Body of pancreas (tissue), 4 donors: ENCODE measurements around the gene INHA. TPM values are rescaled to one million over a fixed set of nuclear protein-coding genes. Genes with fewer than 3 reads are reported as not detected.

Experiments
- ATAC-seq: fragments of 150-250 bp; one replicate; pipeline ENCODE4 v1.9.1; 2016
- DNase-seq, 4 donors: peaks; one replicate each; pipeline ENCODE4 v3.0.0-alpha.2; 2019
- H3K27ac ChIP-seq, 4 donors: fragments of 200-600 bp; sonication (generic); 1 replicate in 3 of 4; 2 replicates in 1 of 4; pipeline versions ENCODE4 v1.5.1 to v1.6.1; 2016 to 2019; ENCODE audit warnings: mild to moderate bottlenecking in 1 of 4, mixed read lengths in 1 of 4, moderate library complexity in 1 of 4
- H3K27me3 ChIP-seq, 2 donors: fragments of 200-600 bp; sonication (generic); one replicate each; pipeline ENCODE4 v1.6.0; 2016; ENCODE audit warnings: mild to moderate bottlenecking in 1 of 2
- H3K36me3 ChIP-seq, 2 donors: fragments of 200-600 bp; sonication (generic); replicated peaks in 1 of 2; 2 replicates each; pipeline ENCODE4 v1.5.1; 2016; ENCODE audit warnings: low read depth in 2 of 2; ENCODE audit not compliant: insufficient read depth in 1 of 2
- H3K4me1 ChIP-seq: fragments of 200-600 bp; sonication (generic); one replicate; pipeline ENCODE4 v1.6.0; 2016
- H3K4me3 ChIP-seq, 2 donors: fragments of 200-600 bp; sonication (generic); 1 replicate in 1 of 2; 2 replicates in 1 of 2; pipeline ENCODE4 v1.5.1; 2016 to 2019
- H3K9me3 ChIP-seq, 3 donors: fragments of 200-600 bp; sonication (generic); 1 replicate in 2 of 3; 2 replicates in 1 of 3; pipeline ENCODE4 v1.5.1; 2016
- POLR2A ChIP-seq, 3 donors: fragments of 450-650 bp; IDR thresholded peaks; one replicate each; pipeline ENCODE4 v1.6.1; 2016; ENCODE audit warnings: antibody characterized with exemption in 3 of 3, mild to moderate bottlenecking in 2 of 3
- WGBS, 2 donors: methylation state at CpG; one replicate each; pipeline ENCODE4 v1.1.5; 2017; 5-methylcytosine and 5-hydroxymethylcytosine counted together
- intact Hi-C: fragments of 100-400 bp; cut with DNase I; formaldehyde crosslinking; loops from one replicate; pipeline ENCODE4 v1.15.1; 2023
- total RNA-seq, 2 donors: library from RNA; depleted of rRNA; stranded (reverse); fragments of >200 nt; gene quantifications; one replicate each; pipeline ENCODE4 v1.1.0, GENCODE V29; 2016
- TF ChIP-seq, protein P1 (sequence below), 7 experiments: fragments of 450-650 bp in 4 of 7; fragments of 200-600 bp in 3 of 7; sonication (generic) in 3 of 7; IDR thresholded peaks; one replicate each; pipeline ENCODE4 v1.5.1; 2016 to 2019; ENCODE audit warnings: antibody characterized with exemption in 7 of 7

INHA gene
- total RNA-seq, 2 donors from 2014 or later = 0.66 to 1.6 TPM

DNA sequence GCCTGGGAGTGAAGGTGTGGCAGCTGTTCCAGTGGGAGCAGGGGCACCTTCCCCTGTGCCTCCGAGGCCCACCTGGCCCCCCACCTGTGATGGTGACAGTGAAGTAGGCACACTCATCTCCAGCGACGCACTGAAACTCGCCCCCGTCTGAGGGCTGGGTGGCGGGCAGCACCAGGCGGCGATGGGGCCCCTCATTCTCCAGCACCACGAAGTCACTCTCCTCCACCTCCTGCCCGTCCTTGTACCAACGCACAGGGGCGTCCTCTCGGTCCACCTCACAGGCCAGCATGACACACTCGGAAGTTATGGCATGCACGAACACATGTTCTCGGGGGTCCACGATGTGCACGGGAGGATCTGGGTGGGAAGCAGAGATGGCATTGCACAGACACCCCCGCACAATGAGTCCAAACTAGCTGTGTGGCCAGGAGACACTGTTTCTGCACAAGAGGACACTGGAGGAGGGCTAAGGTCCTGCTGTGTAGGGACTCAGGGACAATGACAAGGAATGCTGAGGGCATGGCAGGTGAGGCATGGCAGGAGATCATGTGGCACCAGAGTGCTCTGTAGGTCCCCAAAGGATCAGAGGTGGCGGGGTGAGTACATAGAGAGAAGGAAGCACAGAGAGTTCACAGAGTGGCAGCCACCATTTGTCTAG, 8.7 kb upstream of the INHA start:
- no peaks in the 10 kb centered on the region for H3K9me3 ChIP-seq
- DNase-seq = peak in 1 of 4 donors; percentile 9
- H3K4me1 ChIP-seq = peaks cover 9% of the 10 kb centered on the region
- ATAC-seq = no peak
- H3K4me3 ChIP-seq = no peak overlapping the region
- intact Hi-C loops = no loop called here
- TF ChIP-seq, protein P1, sequence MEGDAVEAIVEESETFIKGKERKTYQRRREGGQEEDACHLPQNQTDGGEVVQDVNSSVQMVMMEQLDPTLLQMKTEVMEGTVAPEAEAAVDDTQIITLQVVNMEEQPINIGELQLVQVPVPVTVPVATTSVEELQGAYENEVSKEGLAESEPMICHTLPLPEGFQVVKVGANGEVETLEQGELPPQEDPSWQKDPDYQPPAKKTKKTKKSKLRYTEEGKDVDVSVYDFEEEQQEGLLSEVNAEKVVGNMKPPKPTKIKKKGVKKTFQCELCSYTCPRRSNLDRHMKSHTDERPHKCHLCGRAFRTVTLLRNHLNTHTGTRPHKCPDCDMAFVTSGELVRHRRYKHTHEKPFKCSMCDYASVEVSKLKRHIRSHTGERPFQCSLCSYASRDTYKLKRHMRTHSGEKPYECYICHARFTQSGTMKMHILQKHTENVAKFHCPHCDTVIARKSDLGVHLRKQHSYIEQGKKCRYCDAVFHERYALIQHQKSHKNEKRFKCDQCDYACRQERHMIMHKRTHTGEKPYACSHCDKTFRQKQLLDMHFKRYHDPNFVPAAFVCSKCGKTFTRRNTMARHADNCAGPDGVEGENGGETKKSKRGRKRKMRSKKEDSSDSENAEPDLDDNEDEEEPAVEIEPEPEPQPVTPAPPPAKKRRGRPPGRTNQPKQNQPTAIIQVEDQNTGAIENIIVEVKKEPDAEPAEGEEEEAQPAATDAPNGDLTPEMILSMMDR (IDR thresholded peaks at IDR 0.05) = no peak
- no peak for TF ChIP-seq POLR2A (IDR thresholded peaks at IDR 0.05)
- H3K27me3 ChIP-seq = no peaks in the 10 kb centered on the region
- no peak overlapping the region for H3K27ac ChIP-seq
- WGBS, 2 donors = 91 to 94% methylated on average over 19 to 20 of the region's 20 CpGs
- H3K36me3 ChIP-seq = peaks cover 0 to 11% of the 10 kb centered on the region in 2 donors

DNA sequence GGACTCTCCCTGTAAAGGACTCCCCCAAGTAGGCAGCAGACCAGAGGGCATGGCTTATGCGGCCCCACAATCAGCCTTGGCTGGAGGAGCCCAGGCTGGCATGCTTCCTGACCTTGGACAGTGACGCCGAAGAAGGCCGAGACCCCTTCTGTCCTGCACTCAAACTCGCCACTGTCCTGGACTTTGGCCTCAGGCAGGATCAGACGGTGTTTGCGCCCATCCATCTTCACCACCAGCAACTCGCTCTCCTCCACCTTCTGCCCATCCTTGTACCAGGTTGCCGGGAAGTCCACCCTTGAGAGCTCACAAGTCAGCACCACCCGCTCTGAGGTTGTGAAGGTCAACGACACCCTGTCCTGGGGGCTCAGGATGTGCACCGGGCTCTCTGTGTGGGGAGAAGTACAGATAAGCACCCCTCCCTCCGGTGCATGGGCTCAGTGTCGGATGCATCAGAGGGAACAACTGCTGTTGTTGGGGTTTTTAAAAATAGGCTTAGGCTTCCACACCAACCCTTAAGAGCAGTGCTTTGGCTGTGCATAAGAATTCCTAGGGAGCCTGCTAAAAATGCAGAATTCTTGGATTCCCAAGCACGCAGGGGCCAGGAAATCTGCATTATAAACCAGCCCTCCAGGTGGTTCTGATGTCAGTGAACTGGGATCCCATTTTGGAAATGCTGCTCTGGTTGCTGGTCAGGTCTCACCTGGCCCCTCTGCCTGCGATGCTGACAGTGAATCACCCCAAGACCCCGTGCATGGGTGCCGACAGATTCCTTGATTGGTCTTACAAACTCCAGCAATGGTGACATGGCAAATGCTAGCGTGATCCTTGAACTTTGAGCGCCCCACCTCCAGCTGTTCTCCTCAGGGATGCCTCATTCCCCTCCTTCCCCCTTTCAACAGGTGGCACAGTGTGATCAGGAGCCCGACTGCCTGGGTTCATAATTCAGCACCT, 6.7 kb upstream of the INHA start:
- H3K36me3 ChIP-seq = peaks cover 0 to 11% of the 10 kb centered on the region in 2 donors

DNA sequence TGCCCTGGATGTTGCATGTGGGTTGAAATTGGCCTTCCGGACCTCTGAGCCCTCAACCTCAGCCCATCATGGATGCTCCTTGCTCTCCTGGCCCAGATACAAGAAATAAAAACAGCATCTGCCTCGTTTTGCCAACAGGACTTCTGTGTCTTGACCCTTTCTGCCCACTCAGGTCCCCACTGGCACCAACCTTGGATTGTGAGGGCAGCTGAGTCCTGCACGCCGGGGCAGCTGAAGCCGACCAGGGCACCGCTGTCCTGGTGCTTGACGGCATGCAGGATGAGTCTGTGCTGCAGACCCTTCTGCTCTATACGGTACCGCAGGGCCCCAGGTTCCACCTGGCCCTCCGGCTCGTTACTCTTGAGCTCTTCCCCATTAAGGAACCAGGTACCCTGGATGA, 5.5 kb upstream of the INHA start:
- peaks cover 0 to 11% of the 10 kb centered on the region in 2 donors for H3K36me3 ChIP-seq

More for the DNA sequence above, 6.7 kb upstream of the INHA start:
- Histone ChIP-seq H3K4me1 (peaks cover 9% of the 10 kb centered on the region), H3K27ac (no peak overlapping the region), H3K9me3 (no peaks in the 10 kb centered on the region), H3K27me3 (no peaks in the 10 kb centered on the region), H3K4me3 (no peak overlapping the region)
- ATAC-seq (no peak), DNase-seq (no peak)
- intact Hi-C loops = no loop called here
- TF ChIP-seq, protein P1 (IDR thresholded peaks at IDR 0.05) = no peak
- no peak for TF ChIP-seq POLR2A (IDR thresholded peaks at IDR 0.05)
- WGBS, 2 donors = 87 to 96% methylated on average over 16 to 21 of the region's 21 CpGs

DNA sequence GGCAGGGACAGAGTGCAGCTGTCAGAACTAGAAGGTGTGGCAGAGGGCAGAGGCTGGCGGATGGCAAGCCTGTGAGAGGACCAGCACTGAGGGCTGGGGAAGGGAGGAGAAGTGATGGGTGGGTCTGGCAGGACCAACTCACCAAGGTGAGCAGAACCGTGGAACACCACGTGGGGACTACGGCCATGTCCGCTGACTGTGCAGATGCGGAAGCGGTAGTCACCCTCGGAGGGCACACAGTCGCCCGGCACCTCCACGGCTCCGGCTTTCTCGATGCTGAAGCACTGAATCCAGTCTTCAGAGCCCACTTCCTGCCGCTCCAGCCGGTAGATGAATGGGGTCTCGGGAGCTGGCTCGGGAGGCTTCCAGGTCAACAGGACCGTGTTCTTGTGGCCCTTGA, 5.0 kb upstream of the INHA start:
- DNase-seq = no peak
- TF ChIP-seq POLR2A (IDR thresholded peaks at IDR 0.05) = no peak
- TF ChIP-seq, protein P1 (IDR thresholded peaks at IDR 0.05) = no peak
- peaks cover 0 to 11% of the 10 kb centered on the region in 2 donors for H3K36me3 ChIP-seq
- no peak overlapping the region for H3K27ac ChIP-seq
- no peaks in the 10 kb centered on the region for H3K9me3 ChIP-seq
- no peaks in the 10 kb centered on the region for H3K27me3 ChIP-seq
- 96 to 100% methylated on average over 1 to 8 of the region's 18 CpGs for WGBS, 2 donors
- H3K4me3 ChIP-seq = no peak overlapping the region
- peaks cover 17% of the 10 kb centered on the region for H3K4me1 ChIP-seq
- no peak for ATAC-seq
- intact Hi-C loops = no loop called here

More for the DNA sequence above, 5.5 kb upstream of the INHA start:
- 91 to 100% methylated on average over 1 to 11 of the region's 11 CpGs for WGBS, 2 donors
- no peak for TF ChIP-seq POLR2A (IDR thresholded peaks at IDR 0.05)
- TF ChIP-seq, protein P1 (IDR thresholded peaks at IDR 0.05) = no peak
- Histone ChIP-seq H3K27ac (no peak overlapping the region), H3K4me3 (no peak overlapping the region), H3K9me3 (no peaks in the 10 kb centered on the region), H3K27me3 (no peaks in the 10 kb centered on the region), H3K4me1 (peaks cover 12% of the 10 kb centered on the region)
- DNase-seq (no peak), ATAC-seq (no peak)
- intact Hi-C loops = no loop called here
